Hepatocyte (in vitro differentiated cells): ENCODE results near the gene KLHL11. TPM values are rescaled to one million over a fixed set of nuclear protein-coding genes. Genes with fewer than 3 reads are reported as not detected.

Experiments
- DNase-seq: peaks from one replicate; pipeline ENCODE4 v3.0.0-alpha.2; 2016; ENCODE audit warnings: low spot score
- H2AFZ ChIP-seq: fragments of 200-600 bp; sonication (generic); 2 replicates; pipeline ENCODE4 v1.6.0; 2016; ENCODE audit warnings: antibody characterized with exemption, mild to moderate bottlenecking
- H3K27ac ChIP-seq: fragments of 200-600 bp; sonication (generic); 2 replicates; pipeline ENCODE4 v1.5.1; 2016; ENCODE audit warnings: mild to moderate bottlenecking
- H3K27me3 ChIP-seq: fragments of 200-600 bp; sonication (generic); 2 replicates; pipeline ENCODE4 v1.6.1; 2016
- H3K36me3 ChIP-seq: fragments of 200-600 bp; sonication (generic); replicated peaks from 2 replicates; pipeline ENCODE4 v1.5.1; 2016; ENCODE audit warnings: low read depth; ENCODE audit not compliant: insufficient read depth
- H3K4me1 ChIP-seq: fragments of 200-600 bp; sonication (generic); 2 replicates; pipeline ENCODE4 v1.5.1; 2016; ENCODE audit warnings: mild to moderate bottlenecking, moderate library complexity; ENCODE audit not compliant: insufficient read depth
- H3K4me2 ChIP-seq: fragments of 200-600 bp; sonication (generic); 2 replicates; pipeline ENCODE4 v1.6.0; 2016
- H3K4me3 ChIP-seq: fragments of 200-600 bp; sonication (generic); 2 replicates; pipeline ENCODE4 v1.5.1; 2016; ENCODE audit warnings: mild to moderate bottlenecking
- H3K79me2 ChIP-seq: fragments of 200-600 bp; sonication (generic); 2 replicates; pipeline ENCODE4 v1.6.0; 2017; ENCODE audit warnings: mild to moderate bottlenecking
- H3K9me2 ChIP-seq: fragments of 200-600 bp; sonication (generic); replicated peaks from 2 replicates; pipeline ENCODE4 v1.6.0; 2017; ENCODE audit warnings: mild to moderate bottlenecking; ENCODE audit not compliant: insufficient read depth
- H3K9me3 ChIP-seq: fragments of 200-600 bp; sonication (generic); 2 replicates; pipeline ENCODE4 v1.5.1; 2016; ENCODE audit warnings: low read depth, mild to moderate bottlenecking
- H4K20me1 ChIP-seq: fragments of 200-600 bp; sonication (generic); 2 replicates; pipeline ENCODE4 v1.6.0; 2016; ENCODE audit warnings: mild to moderate bottlenecking; ENCODE audit not compliant: insufficient read depth, poor library complexity, severe bottlenecking
- CTCF ChIP-seq: fragments of 200-600 bp; sonication (generic); IDR thresholded peaks from 2 replicates; pipeline ENCODE4 v1.5.1; 2016; ENCODE audit warnings: antibody characterized with exemption, mild to moderate bottlenecking; ENCODE audit not compliant: poor library complexity
- EZH2 ChIP-seq: fragments of 200-600 bp; sonication (generic); IDR thresholded peaks from 2 replicates; pipeline ENCODE4 v1.6.1; 2016; ENCODE audit warnings: antibody characterized with exemption, mild to moderate bottlenecking, borderline replicate concordance
- EZH2phosphoT487 ChIP-seq: fragments of 200-600 bp; sonication (generic); IDR thresholded peaks from one replicate; pipeline ENCODE4 v1.6.1; 2018; ENCODE audit warnings: antibody characterized with exemption, mild to moderate bottlenecking, low read depth, moderate library complexity; ENCODE audit not compliant: unreplicated experiment, severe bottlenecking
- WGBS: methylation state at CpG from one replicate; pipeline ENCODE4 v1.1.6; 2016; ENCODE audit warnings: low lambda C conversion rate; ENCODE audit errors: missing lambda C conversion rate; 5-methylcytosine and 5-hydroxymethylcytosine counted together
- polyA plus RNA-seq: library from polyadenylated mRNA; unstranded; fragments of >200 nt; fragmentation: Nextera tagmentation; extraction: Ambion mirVana; gene quantifications from 2 replicates; pipeline ENCODE4 v1.2.1, GENCODE V29; 2016
- small RNA-seq: library from RNA; depleted of rRNA; stranded (forward); fragments of <200 nt; gene quantifications from one replicate; pipeline ENCODE3, GENCODE V24; 2014
- total RNA-seq: library from RNA; depleted of rRNA; stranded (reverse); fragments of >200 nt; gene quantifications from 2 replicates; pipeline ENCODE4 v1.2.3, GENCODE V29; 2014

KLHL11 gene
- total and polyA plus RNA-seq, 2 experiments from 2014 or later, result 10.0 to 25.2 TPM

DNA sequence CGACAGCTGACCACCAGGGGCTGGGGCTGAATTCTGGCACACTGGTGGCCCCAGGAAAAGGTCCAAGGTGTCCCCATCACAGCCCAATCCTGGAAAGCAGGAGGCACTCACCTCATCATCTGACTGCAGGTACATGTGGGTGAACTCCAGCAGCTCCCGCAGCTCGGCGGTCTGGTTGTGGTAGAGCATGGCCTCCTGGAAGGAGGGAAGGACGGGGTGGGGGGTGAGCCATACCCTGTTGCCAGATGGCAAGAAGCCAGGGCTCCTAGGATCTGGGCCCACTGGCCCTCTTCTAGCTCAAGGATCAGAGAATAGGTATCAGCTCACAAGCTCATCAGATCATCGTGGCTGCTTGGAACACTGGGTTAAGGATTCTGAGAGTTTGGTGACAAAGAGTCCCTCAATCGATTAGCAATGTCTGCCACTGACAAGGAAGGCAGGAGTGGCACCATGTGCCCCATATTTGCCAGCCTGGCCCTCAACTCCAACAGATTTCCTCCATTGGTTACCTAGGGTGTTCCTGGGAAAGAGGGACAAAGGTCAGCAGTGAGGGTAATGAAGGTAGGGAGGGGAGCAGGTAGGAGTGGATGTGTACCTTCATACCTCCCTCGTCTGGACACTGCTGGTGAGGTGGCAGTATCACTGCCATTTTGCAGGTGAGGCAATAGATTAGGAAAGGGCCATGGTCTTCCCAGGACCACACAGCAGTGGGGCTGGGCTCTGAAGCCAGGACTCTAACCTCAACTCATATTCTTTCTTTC lies 58.4 kb downstream of the KLHL11 start:
- no peaks in the 10 kb centered on the region for H3K27me3 ChIP-seq
- no peak for TF ChIP-seq CTCF
- TF ChIP-seq EZH2, result no peak
- TF ChIP-seq EZH2phosphoT487, result no peak
- 88% methylated on average over 8 of the region's 8 CpGs for WGBS

More for the DNA sequence above, 58.4 kb downstream of the KLHL11 start:
- peaks cover 16% of the 10 kb centered on the region for H3K4me1 ChIP-seq
- H3K4me2 ChIP-seq, result no peak overlapping the region
- no peak overlapping the region for H3K4me3 ChIP-seq
- DNase-seq, result no peak
- H2AFZ ChIP-seq, result no peak overlapping the region
- H3K36me3 ChIP-seq, result no peaks in the 10 kb centered on the region
- H3K9me2 ChIP-seq, result no peaks in the 10 kb centered on the region
- no peaks in the 10 kb centered on the region for H3K9me3 ChIP-seq
- H3K27ac ChIP-seq, result no peak overlapping the region
- H3K79me2 ChIP-seq, result peaks cover 30% of the 10 kb centered on the region
- peaks cover 7% of the 10 kb centered on the region for H4K20me1 ChIP-seq

Small RNAs within 50 kb of the gene (small RNA-seq; reads per million reads assigned to genes)
- not detected for gene AC125257.2

Other genes with a start within 250 kb of the KLHL11 start
- 41.5 and 59.5 TPM in 2 replicates for gene KRT17, start 240.8 kb downstream of the KLHL11 start, total RNA-seq
- gene KRT17, start 240.8 kb downstream of the KLHL11 start, polyA plus RNA-seq, result 118 and 145 TPM in 2 replicates
- gene EIF1, start 176.5 kb downstream of the KLHL11 start, total RNA-seq, result 180 and 192 TPM in 2 replicates
- gene EIF1, start 176.5 kb downstream of the KLHL11 start, polyA plus RNA-seq, result 977 and 989 TPM in 2 replicates
- gene GAST, start 153.1 kb downstream of the KLHL11 start, total RNA-seq, result not detected in 2 replicates
- gene GAST, start 153.1 kb downstream of the KLHL11 start, polyA plus RNA-seq, result 2.3 TPM in 1 of 2 replicates, not detected in the other
- gene HAP1, start 130.8 kb downstream of the KLHL11 start, total RNA-seq, result 0.03 and 0.08 TPM in 2 replicates
- 0.18 and 0.44 TPM in 2 replicates for gene HAP1, start 130.8 kb downstream of the KLHL11 start, polyA plus RNA-seq
- 162 and 209 TPM in 2 replicates for gene JUP, start 78.7 kb downstream of the KLHL11 start, total RNA-seq
- gene JUP, start 78.7 kb downstream of the KLHL11 start, polyA plus RNA-seq, result 191 and 214 TPM in 2 replicates
- 62.6 and 66.2 TPM in 2 replicates for gene P3H4, start 53.5 kb downstream of the KLHL11 start, total RNA-seq
- 109 and 110 TPM in 2 replicates for gene P3H4, start 53.5 kb downstream of the KLHL11 start, polyA plus RNA-seq
- 239 and 290 TPM in 2 replicates for gene FKBP10, start 52.4 kb downstream of the KLHL11 start, total RNA-seq
- 88.0 and 92.0 TPM in 2 replicates for gene FKBP10, start 52.4 kb downstream of the KLHL11 start, polyA plus RNA-seq
- 47.7 and 51.8 TPM in 2 replicates for gene NT5C3B, start 29.2 kb downstream of the KLHL11 start, total RNA-seq
- 85.1 and 87.8 TPM in 2 replicates for gene NT5C3B, start 29.2 kb downstream of the KLHL11 start, polyA plus RNA-seq
- gene KLHL10, start 27.6 kb downstream of the KLHL11 start, total RNA-seq, result 0.43 TPM in 1 of 2 replicates, not detected in the other
- not detected in 2 replicates for gene KLHL10, start 27.6 kb downstream of the KLHL11 start, polyA plus RNA-seq
- gene ACLY, start 53.5 kb upstream of the KLHL11 start, total RNA-seq, result 157 and 167 TPM in 2 replicates
- 82.1 and 101 TPM in 2 replicates for gene ACLY, start 53.5 kb upstream of the KLHL11 start, polyA plus RNA-seq
- gene ODAD4, start 65.2 kb upstream of the KLHL11 start, total RNA-seq, result 0.52 and 0.53 TPM in 2 replicates
- 0.75 and 0.76 TPM in 2 replicates for gene ODAD4, start 65.2 kb upstream of the KLHL11 start, polyA plus RNA-seq
- 59.8 and 61.4 TPM in 2 replicates for gene CNP, start 101.4 kb upstream of the KLHL11 start, total RNA-seq
- 77.7 and 97.0 TPM in 2 replicates for gene CNP, start 101.4 kb upstream of the KLHL11 start, polyA plus RNA-seq
- 73.6 and 86.3 TPM in 2 replicates for gene DNAJC7, start 152.0 kb upstream of the KLHL11 start, total RNA-seq
- 50.1 and 61.7 TPM in 2 replicates for gene DNAJC7, start 152.0 kb upstream of the KLHL11 start, polyA plus RNA-seq
- 37.5 and 40.8 TPM in 2 replicates for gene NKIRAS2, start 154.7 kb upstream of the KLHL11 start, total RNA-seq
- gene NKIRAS2, start 154.7 kb upstream of the KLHL11 start, polyA plus RNA-seq, result 55.0 and 57.2 TPM in 2 replicates
- 1.1 and 1.9 TPM in 2 replicates for gene C17orf113, start 185.2 kb upstream of the KLHL11 start, total RNA-seq
- gene C17orf113, start 185.2 kb upstream of the KLHL11 start, polyA plus RNA-seq, result 0.46 and 1.2 TPM in 2 replicates
- gene ZNF385C, start 233.1 kb upstream of the KLHL11 start, total RNA-seq, result 0.04 and 0.63 TPM in 2 replicates
- gene ZNF385C, start 233.1 kb upstream of the KLHL11 start, polyA plus RNA-seq, result 0.45 and 1.4 TPM in 2 replicates
- 1.6 and 3.6 TPM in 2 replicates for gene DHX58, start 247.3 kb upstream of the KLHL11 start, total RNA-seq
- 1.4 and 2.2 TPM in 2 replicates for gene DHX58, start 247.3 kb upstream of the KLHL11 start, polyA plus RNA-seq